Measurements from ENCODE around the gene DCAF10.
"Not testable (repeated sequence)": the region's sequence is repeated elsewhere in the genome, so short reads cannot be mapped to it uniquely, and the experiment has no call there.

The DCAF10 gene

DNA sequence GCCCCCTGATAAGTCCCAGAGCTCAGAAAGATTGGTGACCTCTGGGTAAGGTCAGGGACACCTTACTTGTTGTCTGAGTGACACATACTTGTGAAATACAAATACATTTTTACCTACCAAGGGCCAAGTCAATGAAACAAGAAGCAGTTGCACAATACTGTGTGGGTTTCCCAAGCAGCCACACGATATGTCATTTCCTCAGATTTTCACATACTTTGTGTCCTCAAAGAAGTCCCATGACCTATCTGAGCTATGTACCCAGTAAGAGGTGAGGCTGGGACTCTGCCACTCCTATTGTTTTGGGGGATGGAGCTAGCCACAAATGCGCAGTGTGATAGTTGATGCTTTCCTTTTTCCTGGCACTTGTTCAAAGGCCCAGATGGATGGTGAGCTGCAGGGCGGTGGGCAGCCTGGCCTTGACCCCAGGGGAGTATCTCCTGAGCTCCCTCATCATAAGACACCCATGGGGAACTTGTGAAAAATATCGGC, 108.1 kb downstream of the DCAF10 start:
- DNase-seq (ENCODE audit: low read depth): no peak

DNA sequence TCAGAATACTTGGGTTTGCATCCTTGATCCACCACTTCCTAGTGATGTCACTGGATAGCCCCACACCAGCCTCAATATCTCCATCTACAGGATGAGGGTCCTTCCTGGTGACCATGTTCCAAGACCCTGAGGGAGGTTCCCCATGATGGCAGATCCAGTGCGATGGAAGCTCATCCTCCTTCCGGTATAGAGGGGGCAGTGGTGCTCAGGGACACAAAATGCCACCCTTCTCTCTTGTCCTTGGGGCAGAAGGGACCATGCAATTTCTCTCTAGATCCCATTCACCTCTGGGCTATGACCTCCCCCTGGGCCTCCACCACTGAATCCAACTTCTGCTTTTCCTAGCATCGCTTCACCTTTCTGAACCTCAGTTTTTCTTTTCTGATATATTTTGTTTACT, 108.7 kb downstream of the DCAF10 start:
- no peak for DNase-seq (ENCODE audit: low read depth)

DNA sequence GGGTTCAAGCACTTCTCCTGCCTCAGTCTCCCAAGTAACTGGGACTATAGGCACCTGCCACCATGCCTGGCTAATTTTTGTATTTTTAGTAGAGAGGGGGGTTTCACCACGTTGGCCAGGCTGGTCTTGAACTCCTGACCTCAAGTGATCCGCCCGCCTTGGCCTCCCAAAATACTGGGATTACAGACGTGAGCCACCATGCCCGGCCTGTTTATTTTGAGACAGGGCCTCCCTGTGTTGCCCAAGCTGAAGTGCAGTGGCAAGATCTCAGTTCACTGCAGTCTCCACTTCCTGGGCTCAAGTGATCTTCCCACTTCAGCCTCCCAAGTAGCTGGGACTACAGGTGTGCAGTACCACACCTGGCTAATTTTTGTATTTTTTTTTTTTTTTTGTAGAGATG, 109.2 kb downstream of the DCAF10 start:
- not testable (repeated sequence) for DNase-seq (ENCODE audit: low read depth)

DNA sequence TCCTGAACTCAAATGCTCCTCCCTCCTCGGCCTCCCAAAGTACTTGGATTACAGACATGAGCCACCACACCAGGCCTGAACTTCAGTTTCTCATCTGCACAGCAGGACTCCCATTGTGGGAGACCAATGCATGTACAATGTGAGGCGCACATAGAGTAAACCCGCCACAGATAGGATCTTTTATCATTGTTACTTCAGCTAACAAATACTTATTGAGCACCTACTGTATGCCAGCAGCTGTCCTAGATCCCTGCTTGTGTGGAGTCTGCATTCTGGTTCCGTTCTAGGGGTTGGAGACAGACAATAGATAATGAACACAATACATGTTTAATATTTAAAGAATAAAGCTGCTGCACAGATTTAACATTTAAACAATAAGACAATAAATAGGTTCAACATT, 109.7 kb downstream of the DCAF10 start:
- no peak for DNase-seq (ENCODE audit: low read depth)

DNA sequence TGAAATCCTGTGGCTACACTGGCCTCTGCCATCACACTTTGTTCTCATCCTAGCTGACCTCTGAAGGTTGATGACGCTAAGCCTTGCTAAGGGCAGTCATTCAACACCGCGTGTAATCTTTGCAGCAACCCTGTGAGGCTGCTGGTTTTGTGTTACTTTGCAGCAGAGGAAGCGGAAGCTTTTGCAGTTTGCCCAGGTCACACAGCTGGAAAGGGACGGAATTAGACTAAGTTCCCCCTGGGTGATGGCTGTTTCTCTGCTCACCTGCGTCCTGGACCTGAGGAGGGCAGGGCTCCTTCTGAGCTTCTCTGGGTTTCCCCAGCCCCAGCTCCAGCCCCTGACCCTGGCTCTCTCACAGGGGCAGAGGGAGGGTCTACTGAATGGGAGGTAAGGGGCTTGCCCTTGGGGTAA, 110.7 kb downstream of the DCAF10 start:
- no peak for DNase-seq (ENCODE audit: low read depth)

DNA sequence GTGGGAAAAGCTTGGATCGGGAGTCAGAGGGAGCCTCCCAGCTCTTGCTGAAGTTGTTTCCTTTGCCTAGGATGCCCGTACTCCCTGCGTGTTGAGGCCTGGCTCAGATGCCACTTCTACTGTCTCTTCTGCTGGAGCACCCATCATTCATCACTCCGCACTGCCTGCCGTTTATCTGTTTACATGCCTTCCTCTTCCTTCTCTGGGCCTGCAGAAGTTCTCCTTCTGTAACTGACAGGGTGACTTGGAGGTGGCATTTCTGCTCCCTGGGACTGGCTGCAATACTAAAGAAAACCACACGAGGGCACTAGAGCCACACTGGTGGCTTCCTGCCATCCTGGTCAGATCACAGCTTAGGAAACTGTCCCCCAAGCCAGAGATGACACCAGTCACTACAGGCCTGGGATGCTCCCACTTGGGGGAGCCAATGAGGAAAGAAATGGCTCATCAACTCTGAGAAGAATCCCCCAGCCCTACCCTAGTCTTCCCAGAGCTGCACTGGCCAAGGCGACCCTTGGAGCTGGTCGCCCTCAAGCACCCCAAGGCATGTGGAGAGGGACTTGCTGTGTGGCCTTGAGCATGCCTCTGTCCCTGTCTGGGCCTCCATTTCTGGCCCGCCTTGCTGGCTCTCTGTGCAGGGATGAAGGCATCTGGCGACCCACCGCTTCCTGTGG, 113.0 kb downstream of the DCAF10 start:
- DNase-seq (ENCODE audit: low read depth): peak; percentile 90

DNA sequence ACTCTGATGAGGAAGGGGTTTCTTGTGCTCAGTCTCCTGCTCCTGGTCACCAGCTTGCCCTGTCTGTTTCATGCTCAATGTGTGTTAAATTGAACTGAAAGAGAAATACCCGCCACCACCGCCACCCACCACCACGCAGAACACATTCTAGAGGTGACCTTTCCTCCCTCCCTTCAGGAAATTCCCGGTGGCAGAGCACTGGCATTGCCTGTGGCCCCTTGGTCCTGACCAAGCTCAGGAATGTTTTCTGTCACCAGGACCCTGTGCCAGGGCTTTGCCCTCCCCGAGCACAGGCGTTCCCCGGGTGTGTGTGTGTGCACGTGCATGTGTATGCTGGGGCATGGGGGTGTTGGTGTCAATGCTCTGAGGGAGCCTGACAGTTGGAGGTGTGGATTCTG, 113.6 kb downstream of the DCAF10 start:
- no peak for DNase-seq (ENCODE audit: low read depth)

DNA sequence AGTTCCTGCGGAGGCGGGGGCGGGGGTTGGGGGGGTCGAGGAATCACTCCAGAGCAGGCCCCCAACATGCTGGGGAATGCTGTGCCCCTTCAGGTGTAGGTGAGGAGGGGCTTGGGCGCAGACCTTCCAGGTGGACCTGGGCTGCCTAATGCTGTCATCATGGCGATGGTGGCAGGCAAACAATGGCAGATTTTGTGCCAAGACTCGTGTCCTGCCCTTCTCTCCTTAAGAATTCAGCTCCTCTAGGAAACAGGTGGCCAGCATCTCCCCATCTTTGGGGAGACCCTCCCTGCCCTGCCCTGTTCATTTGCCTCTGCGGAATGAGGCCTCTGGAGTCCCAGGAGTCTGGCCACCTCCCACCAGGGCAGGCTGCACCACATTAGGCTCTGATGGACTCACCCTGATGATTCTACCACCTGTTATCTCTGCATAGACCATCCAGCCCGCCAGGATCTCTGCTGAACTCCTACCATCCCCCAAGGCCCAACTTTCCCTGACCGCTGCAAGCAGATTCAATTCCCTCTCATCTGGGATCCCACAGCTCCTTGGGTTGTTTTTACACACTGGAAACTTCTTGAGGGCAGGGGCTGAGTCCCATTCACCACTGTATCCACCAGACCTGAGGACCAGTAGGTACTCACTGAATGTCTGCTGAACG, 114.2 kb downstream of the DCAF10 start:
- no peak for DNase-seq (ENCODE audit: low read depth)

DNA sequence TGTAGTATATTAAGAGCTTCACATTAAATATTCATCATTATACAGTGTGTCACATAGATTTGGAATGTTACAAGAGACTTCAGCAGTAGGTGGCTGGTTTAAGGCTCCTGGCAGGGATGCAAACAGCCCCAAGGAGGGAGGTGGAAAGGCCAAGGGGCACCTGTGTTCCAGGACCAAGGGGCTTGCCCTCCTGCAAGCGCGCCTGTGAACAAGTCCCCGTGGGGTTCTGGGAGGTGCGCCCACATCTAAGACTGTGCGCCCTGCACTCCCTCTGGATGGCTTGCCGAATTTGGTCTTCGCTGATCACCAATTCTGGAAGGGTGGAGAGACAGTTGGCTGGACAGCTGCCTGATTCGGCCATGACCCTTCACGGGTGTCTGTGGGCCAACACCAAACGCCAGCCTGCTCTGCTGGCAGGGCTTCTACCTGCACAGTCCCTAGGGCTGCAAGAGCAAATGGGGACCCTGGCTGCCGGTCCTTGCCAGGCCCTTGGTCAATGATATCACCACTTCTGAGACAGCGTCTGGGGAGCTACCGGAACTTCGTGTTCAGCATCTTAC, 115.4 kb downstream of the DCAF10 start:
- DNase-seq (ENCODE audit: low read depth): no peak

DNA sequence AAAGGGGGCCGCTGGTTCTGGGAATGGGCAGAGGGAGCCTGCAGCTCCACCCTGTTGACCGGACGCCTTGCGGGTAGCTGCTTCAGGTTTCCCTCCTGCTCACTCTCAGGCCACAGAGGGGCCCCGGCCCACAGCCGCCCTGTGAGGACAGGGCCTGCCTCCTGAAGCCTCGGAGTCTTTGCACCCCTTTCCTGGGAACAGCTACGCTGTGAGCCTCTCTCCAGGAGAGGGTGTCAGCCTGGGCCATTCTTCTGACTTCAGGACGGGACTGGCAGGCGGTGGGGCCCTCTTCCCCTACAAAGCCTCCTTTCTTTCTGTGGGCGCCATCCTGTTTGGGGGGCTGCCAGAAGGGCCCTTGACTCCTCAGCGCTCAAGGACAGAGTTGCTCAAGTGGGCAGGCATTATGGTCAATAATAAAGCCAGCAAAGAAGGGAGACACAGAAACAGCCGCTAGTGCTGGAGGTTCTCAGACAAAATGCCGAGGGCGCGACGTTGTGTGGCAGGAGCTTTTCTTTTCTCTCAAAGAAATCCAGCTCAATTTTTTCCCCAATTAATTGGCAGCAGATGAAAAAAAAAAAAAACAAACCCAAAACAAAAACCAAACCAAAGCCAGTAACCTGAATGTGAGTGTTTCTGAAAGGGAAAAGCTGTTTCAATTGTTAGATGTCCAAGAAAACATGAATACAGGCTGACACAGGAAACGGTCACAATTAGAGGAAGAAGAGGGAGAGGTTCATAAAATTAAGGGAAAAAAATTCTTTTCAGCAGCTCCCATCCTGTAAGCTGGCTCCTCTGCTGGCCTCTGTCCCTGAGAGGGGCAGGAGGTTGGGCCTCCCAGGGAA, 116.1 kb downstream of the DCAF10 start:
- DNase-seq (ENCODE audit: low read depth): no peak
